CD8-positive, alpha-beta memory T cell (primary cell): ENCODE data around the gene ERGIC1. TPM values are rescaled to one million over a fixed set of nuclear protein-coding genes. Genes with fewer than 3 reads are reported as not detected.

Experiments
- CTCF ChIA-PET: fragments of 350-600 bp; sonication (Branson Sonifier 250); formaldehyde crosslinking; loops from one replicate; lab custom pipeline; 2021; ENCODE audit warnings: antibody characterized with exemption; lab: Charles Lee
- POLR2A ChIA-PET: fragments of 350-600 bp; sonication (Branson Sonifier 250); formaldehyde crosslinking; loops from one replicate; lab custom pipeline; 2021; ENCODE audit warnings: antibody characterized with exemption; lab: Charles Lee
- DNase-seq, 5 donors: peaks; one replicate each; pipeline versions ENCODE4 v3.0.0 to v3.0.0-alpha.2; 2020 to 2022; ENCODE audit warnings: mixed read lengths in 1 of 5
- H3K27ac ChIP-seq: one replicate; pipeline ENCODE4 v1.7.0; 2013; ENCODE audit warnings: low read depth, mild to moderate bottlenecking, low read length, moderate library complexity
- H3K27me3 ChIP-seq: 2 replicates; pipeline ENCODE4 v1.7.0; 2013; ENCODE audit warnings: low read length, mild to moderate bottlenecking; ENCODE audit not compliant: insufficient read depth, poor library complexity, severe bottlenecking
- H3K36me3 ChIP-seq: 2 replicates; pipeline ENCODE4 v1.7.0; 2013; ENCODE audit warnings: mild to moderate bottlenecking, low read length, moderate library complexity; ENCODE audit not compliant: insufficient read depth
- H3K4me1 ChIP-seq: 2 replicates; pipeline ENCODE4 v1.7.0; 2013; ENCODE audit warnings: mild to moderate bottlenecking, low read length, moderate library complexity; ENCODE audit not compliant: insufficient read depth
- H3K4me3 ChIP-seq: 2 replicates; pipeline ENCODE4 v1.7.0; 2013; ENCODE audit warnings: mild to moderate bottlenecking, low read length
- H3K9me3 ChIP-seq: 2 replicates; pipeline ENCODE4 v1.7.0; 2013; ENCODE audit warnings: mild to moderate bottlenecking, low read length
- H3K27ac Mint-ChIP-seq, 8 donors: one replicate each; pipeline ENCODE4 v1.8.0; 2020 to 2021; ENCODE audit warnings: mixed read lengths in 8 of 8, mild to moderate bottlenecking in 6 of 8, inconsistent platforms in 3 of 8, moderate library complexity in 3 of 8
- H3K27me3 Mint-ChIP-seq, 2 donors: one replicate each; pipeline ENCODE4 v1.8.0; 2020 to 2021; ENCODE audit warnings: mixed read lengths in 2 of 2, mild to moderate bottlenecking in 1 of 2, moderate library complexity in 1 of 2
- H3K36me3 Mint-ChIP-seq, 3 donors: one replicate each; pipeline ENCODE4 v1.8.0; 2020 to 2021; ENCODE audit warnings: mixed read lengths in 3 of 3, inconsistent platforms in 1 of 3, mild to moderate bottlenecking in 1 of 3
- H3K4me1 Mint-ChIP-seq, 3 donors: one replicate each; pipeline ENCODE4 v1.8.0; 2020 to 2021; ENCODE audit warnings: mixed read lengths in 3 of 3, inconsistent platforms in 1 of 3, mild to moderate bottlenecking in 1 of 3
- H3K4me3 Mint-ChIP-seq, 7 donors: one replicate each; pipeline ENCODE4 v1.8.0; 2020 to 2021; ENCODE audit warnings: mixed read lengths in 7 of 7, mild to moderate bottlenecking in 6 of 7, moderate library complexity in 4 of 7, inconsistent platforms in 2 of 7
- H3K9me3 Mint-ChIP-seq, 5 donors: one replicate each; pipeline ENCODE4 v1.8.0; 2020 to 2022; ENCODE audit warnings: mixed read lengths in 5 of 5, mild to moderate bottlenecking in 3 of 5, moderate library complexity in 2 of 5, inconsistent platforms in 1 of 5
- polyA plus RNA-seq: library from polyadenylated mRNA; unstranded; fragments of 300-500 nt; fragmentation: Illumina TruSeq; gene quantifications from one replicate; pipeline ENCODE4 v1.2.3, GENCODE V29; 2021
- total RNA-seq, 2 experiments: library from RNA; stranded (reverse); gene quantifications; one replicate each; pipeline ENCODE4 v1.2.3, GENCODE V29; 2021

ERGIC1 gene
- total and polyA plus RNA-seq, 3 experiments from 2014 or later = 25.9 to 39.9 (median 39.7) TPM

DNA sequence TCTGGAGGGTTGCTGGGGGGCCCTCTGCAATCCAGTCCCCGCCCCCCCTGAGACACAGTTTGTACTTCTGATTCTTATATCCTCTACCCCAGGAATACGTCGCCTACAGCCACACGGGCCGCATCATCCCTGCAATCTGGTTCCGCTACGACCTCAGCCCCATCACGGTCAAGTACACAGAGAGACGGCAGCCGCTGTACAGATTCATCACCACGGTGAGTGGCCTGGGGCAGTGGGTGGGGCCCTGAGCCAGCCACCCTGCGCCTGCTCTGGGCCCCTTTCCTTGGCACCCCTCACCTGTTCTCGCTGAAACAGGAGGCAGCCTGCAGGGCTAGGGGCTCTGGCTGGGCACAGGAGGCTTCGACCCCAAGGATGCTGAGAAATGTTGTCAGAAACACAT is 101.0 kb downstream of the ERGIC1 start:
- H3K36me3 Mint-ChIP-seq = peaks cover 0 to 45% (median 12%) of the 10 kb centered on the region in 3 donors
- H3K27me3 ChIP-seq = no peaks in the 10 kb centered on the region
- peaks cover 13% of the 10 kb centered on the region for H3K36me3 ChIP-seq
- no peak overlapping the region for H3K4me3 ChIP-seq
- H3K4me3 Mint-ChIP-seq = no peak overlapping the region
- H3K27ac ChIP-seq = no peak overlapping the region
- no peaks in the 10 kb centered on the region for H3K27me3 Mint-ChIP-seq
- ChIA-PET POLR2A (no interaction called here), CTCF (interaction anchor here (2.5 to 13.6 kb wide), 3 partner anchors 164 to 223 kb away, joined by 14 to 270 read pairs (median 56); partner anchors contain the start of gene DUSP1)
- no peaks in the 10 kb centered on the region for H3K9me3 Mint-ChIP-seq
- no peaks in the 10 kb centered on the region for H3K9me3 ChIP-seq
- peaks cover 6 to 7% (median 7%) of the 10 kb centered on the region in 3 donors for H3K4me1 Mint-ChIP-seq
- no peaks in the 10 kb centered on the region for H3K4me1 ChIP-seq
- no peak for DNase-seq
- no peak overlapping the region for H3K27ac Mint-ChIP-seq

DNA sequence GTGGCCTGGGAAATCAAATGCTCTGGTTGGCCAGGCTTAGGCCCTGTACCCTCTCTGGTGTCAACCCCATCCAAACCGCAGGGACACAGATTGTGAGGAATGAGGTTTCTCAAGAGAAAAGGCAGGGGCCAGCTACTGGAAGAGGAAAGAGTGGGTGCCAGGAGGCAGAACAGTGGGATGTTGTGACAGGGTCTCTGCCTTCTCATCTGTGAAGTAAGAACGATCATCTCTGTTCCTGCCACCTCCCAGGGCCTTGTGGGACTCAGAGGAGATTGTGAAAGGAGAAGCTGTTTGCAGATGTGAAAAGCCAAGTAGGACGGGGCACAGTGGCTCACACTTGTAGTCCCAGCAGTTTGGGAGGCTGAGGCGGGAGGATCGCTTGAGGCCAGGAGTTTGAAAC is 102.3 kb downstream of the ERGIC1 start:
- no peak for DNase-seq
- peak overlapping the region in 2 of 8 donors; percentile 23 to 40 for H3K27ac Mint-ChIP-seq
- peaks cover 6 to 7% (median 7%) of the 10 kb centered on the region in 3 donors for H3K4me1 Mint-ChIP-seq
- H3K4me3 Mint-ChIP-seq = no peak overlapping the region
- POLR2A ChIA-PET = no interaction called here
- Histone ChIP-seq H3K4me3 (no peak overlapping the region), H3K27ac (no peak overlapping the region), H3K27me3 (no peaks in the 10 kb centered on the region), H3K36me3 (peaks cover 13% of the 10 kb centered on the region), H3K4me1 (no peaks in the 10 kb centered on the region), H3K9me3 (no peaks in the 10 kb centered on the region)
- no peaks in the 10 kb centered on the region for H3K27me3 Mint-ChIP-seq
- peaks cover 0 to 55% (median 12%) of the 10 kb centered on the region in 3 donors for H3K36me3 Mint-ChIP-seq
- CTCF ChIA-PET = interaction anchor here (2.5 to 13.6 kb wide), 3 partner anchors 166 to 224 kb away, joined by 14 to 270 read pairs (median 56); partner anchors contain the start of gene DUSP1
- no peaks in the 10 kb centered on the region for H3K9me3 Mint-ChIP-seq

DNA sequence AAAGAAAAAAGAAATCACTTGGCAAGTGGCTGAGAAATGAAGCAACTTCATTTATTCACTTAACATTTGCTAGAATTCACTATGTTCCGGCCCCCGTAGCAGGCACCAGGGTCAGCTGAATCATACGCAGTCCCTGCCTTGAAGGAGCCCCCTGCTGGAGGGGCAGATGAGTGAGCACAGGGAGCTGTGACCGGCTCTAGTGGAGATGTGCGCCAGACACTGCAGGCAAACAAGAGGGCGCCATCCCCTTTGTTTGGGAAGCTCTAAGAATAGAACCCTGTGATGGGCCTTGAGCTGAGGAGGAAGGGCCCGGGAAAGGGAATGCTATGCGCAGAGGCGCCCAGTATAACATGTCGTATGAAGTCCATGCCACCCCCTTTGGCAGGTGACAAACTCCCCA is 105.0 kb downstream of the ERGIC1 start:
- no peak overlapping the region for H3K4me3 ChIP-seq
- no peaks in the 10 kb centered on the region for H3K9me3 ChIP-seq
- no peak overlapping the region for H3K27ac Mint-ChIP-seq
- H3K36me3 Mint-ChIP-seq = peaks cover 0 to 63% (median 9%) of the 10 kb centered on the region in 3 donors
- CTCF ChIA-PET = interaction anchor here (5.3 kb wide), 1 partner anchor 225 kb away, joined by 36 read pairs; no protein-coding TSS in a partner anchor
- no peaks in the 10 kb centered on the region for H3K4me1 Mint-ChIP-seq
- POLR2A ChIA-PET = no interaction called here
- H3K27me3 ChIP-seq = no peaks in the 10 kb centered on the region
- no peaks in the 10 kb centered on the region for H3K9me3 Mint-ChIP-seq
- peaks cover 0 to 1% of the 10 kb centered on the region in 2 donors for H3K27me3 Mint-ChIP-seq
- DNase-seq = no peak
- no peak overlapping the region for H3K4me3 Mint-ChIP-seq
- peaks cover 13% of the 10 kb centered on the region for H3K36me3 ChIP-seq
- H3K4me1 ChIP-seq = no peaks in the 10 kb centered on the region
- no peak overlapping the region for H3K27ac ChIP-seq

DNA sequence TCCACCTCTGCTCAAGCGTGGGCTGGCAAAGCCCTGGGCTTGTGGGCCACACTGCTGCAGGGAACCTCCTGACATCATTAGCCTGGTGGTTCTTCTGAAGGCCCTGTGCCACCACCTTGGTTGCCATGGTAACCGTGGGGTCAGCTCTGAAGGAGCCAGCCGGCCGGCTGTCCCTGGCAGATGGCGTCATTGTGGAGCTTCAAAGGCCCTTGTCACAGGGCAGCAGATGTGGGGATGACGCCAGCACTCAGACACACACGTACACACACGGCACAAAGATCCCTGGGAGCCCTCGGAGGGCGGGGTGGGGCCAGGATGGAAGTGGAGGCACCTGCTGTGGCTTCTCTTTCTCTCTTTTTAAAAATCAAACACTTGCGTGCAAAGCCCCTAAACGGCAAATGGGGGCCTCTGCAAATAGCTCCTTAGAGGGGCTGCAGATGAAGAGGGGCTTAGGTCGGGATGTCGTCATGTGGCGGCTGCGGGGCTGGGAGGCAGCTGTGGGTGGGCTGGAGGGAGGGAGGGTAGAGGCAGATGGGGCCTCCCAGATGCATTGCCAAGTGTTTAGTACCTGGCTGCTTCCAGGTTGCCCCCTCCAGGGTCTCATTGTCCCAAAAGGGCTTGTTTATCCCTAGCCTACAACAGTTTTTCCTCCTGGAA is 105.7 kb downstream of the ERGIC1 start:
- H3K36me3 ChIP-seq = peaks cover 13% of the 10 kb centered on the region
- H3K27me3 Mint-ChIP-seq = peaks cover 0 to 1% of the 10 kb centered on the region in 2 donors
- no peaks in the 10 kb centered on the region for H3K4me1 Mint-ChIP-seq

DNA sequence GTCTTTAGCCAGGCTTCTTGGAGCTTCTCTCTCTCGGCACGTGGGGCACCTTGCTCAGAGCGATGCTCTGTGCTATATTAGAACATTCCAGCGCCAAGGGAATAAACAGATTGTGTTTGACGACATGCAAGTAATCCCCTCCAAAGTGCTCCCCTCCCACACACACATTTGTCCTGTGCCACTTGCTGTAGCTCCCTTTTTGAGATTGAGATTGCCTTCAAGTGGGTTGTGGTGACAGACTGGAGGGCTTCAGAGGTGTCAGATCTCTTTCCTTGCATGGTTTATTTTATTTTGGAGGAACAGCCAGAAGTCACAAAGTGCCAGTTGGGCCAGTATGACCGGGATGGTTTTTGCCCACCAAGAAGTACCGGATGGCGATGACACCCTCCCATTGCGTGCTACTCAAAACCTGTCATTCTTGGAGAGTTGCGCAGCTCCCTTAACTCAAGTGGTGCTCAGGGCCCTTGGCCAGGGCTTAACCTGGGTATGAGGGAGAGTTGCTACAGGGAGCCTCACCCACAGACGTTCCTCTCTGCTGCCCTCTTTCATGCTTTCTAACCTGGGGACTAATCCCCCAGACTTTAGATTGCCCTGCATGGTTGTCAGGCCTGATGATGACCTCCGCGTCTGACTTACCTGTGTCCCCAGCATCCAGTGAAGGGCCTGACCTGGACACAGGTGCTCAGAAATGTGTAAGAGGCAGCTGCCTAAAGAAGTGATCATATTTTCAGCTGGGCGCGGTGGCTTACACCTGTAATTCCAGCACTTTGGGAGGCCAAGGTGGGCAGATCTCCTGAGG is 106.4 kb downstream of the ERGIC1 start:
- Histone ChIP-seq H3K4me1 (no peaks in the 10 kb centered on the region), H3K27ac (no peak overlapping the region), H3K27me3 (no peaks in the 10 kb centered on the region), H3K36me3 (peaks cover 11% of the 10 kb centered on the region), H3K9me3 (no peaks in the 10 kb centered on the region), H3K4me3 (no peak overlapping the region)
- no peak for DNase-seq
- Mint-ChIP-seq H3K9me3 (no peaks in the 10 kb centered on the region), H3K27me3 (peaks cover 0 to 1% of the 10 kb centered on the region in 2 donors), H3K4me3 (peak overlapping the region in 1 of 7 donors; percentile 18), H3K36me3 (peaks cover 0 to 66% (median 12%) of the 10 kb centered on the region in 3 donors), H3K4me1 (no peaks in the 10 kb centered on the region), H3K27ac (peak overlapping the region in 1 of 8 donors; percentile 36)
- CTCF ChIA-PET = interaction anchor here (0.7 to 5.3 kb wide), 3 partner anchors 12 to 227 kb away, joined by 3 to 36 read pairs (median 3); no protein-coding TSS in a partner anchor
- POLR2A ChIA-PET = no interaction called here

More for the DNA sequence above, 105.7 kb downstream of the ERGIC1 start:
- H3K4me3 Mint-ChIP-seq = no peak overlapping the region
- POLR2A ChIA-PET = no interaction called here
- no peaks in the 10 kb centered on the region for H3K9me3 Mint-ChIP-seq
- Histone ChIP-seq H3K4me3 (no peak overlapping the region), H3K27ac (no peak overlapping the region), H3K4me1 (no peaks in the 10 kb centered on the region), H3K27me3 (no peaks in the 10 kb centered on the region), H3K9me3 (no peaks in the 10 kb centered on the region)
- no peak overlapping the region for H3K27ac Mint-ChIP-seq
- CTCF ChIA-PET = interaction anchor here (1.1 to 5.3 kb wide), 2 partner anchors 11 to 226 kb away, joined by 3 to 36 read pairs; no protein-coding TSS in a partner anchor
- H3K36me3 Mint-ChIP-seq = peaks cover 0 to 62% (median 10%) of the 10 kb centered on the region in 3 donors
- DNase-seq = no peak

DNA sequence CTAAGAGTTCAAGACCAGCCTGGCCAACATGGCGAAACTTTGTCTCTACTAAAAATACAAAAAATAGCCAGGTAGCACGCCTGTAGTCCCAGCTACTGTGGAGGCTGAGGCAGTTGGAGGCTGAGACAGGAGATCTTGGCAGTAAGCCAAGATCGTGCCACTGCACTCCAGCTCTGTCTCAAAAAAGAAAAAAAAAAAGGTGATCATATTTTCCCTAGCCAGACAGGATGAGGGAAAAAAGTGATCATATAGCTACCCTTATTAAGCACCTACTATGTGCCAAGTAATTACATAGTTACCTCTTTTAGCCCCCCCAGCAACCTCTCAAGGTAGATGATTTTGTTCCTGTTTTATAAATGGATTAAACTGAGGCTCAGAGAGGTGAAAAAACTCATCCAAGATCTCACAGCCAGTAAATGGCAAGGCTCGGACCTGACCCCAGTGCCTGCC is 107.0 kb downstream of the ERGIC1 start:
- no peaks in the 10 kb centered on the region for H3K4me1 Mint-ChIP-seq
- no peak overlapping the region for H3K4me3 ChIP-seq
- no peaks in the 10 kb centered on the region for H3K4me1 ChIP-seq
- H3K9me3 Mint-ChIP-seq = no peaks in the 10 kb centered on the region
- H3K36me3 ChIP-seq = peaks cover 5% of the 10 kb centered on the region
- DNase-seq = no peak
- H3K4me3 Mint-ChIP-seq = no peak overlapping the region
- H3K27me3 Mint-ChIP-seq = peaks cover 0 to 1% of the 10 kb centered on the region in 2 donors
- H3K27ac ChIP-seq = no peak overlapping the region
- no peaks in the 10 kb centered on the region for H3K27me3 ChIP-seq
- peaks cover 0 to 65% (median 10%) of the 10 kb centered on the region in 3 donors for H3K36me3 Mint-ChIP-seq
- no peaks in the 10 kb centered on the region for H3K9me3 ChIP-seq
- POLR2A ChIA-PET = no interaction called here
- CTCF ChIA-PET = interaction anchor here (0.7 to 5.3 kb wide), 2 partner anchors 171 to 227 kb away, joined by 3 to 36 read pairs; no protein-coding TSS in a partner anchor
- no peak overlapping the region for H3K27ac Mint-ChIP-seq

DNA sequence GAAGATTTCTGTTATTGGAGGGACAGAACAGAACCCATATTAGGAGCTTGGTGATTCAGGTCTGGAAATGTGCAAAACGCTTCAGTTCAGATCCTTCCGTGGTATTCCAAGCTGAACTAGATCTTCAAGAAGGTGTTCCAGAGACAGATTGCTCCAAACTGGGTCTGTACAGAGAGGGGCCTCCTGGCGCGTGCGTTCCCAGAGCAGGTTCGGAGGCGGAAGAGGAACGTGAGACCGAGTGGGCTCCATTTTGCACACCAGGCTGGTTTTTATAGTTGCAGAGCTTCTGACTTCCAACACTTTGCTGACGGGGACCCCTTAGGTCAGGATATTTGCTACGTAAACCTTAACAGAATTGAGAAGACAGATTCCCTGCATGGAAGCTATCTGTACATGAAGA is 108.5 kb downstream of the ERGIC1 start:
- Histone ChIP-seq H3K36me3 (no peaks in the 10 kb centered on the region), H3K4me3 (no peak overlapping the region), H3K27me3 (no peaks in the 10 kb centered on the region), H3K27ac (no peak overlapping the region), H3K4me1 (no peaks in the 10 kb centered on the region), H3K9me3 (no peaks in the 10 kb centered on the region)
- Mint-ChIP-seq H3K9me3 (no peaks in the 10 kb centered on the region), H3K27ac (peak overlapping the region in 1 of 8 donors; percentile 34), H3K27me3 (peaks cover 0 to 3% of the 10 kb centered on the region in 2 donors), H3K4me1 (no peaks in the 10 kb centered on the region), H3K4me3 (no peak overlapping the region), H3K36me3 (peaks cover 0 to 65% (median 6%) of the 10 kb centered on the region in 3 donors)
- DNase-seq = no peak
- POLR2A ChIA-PET = no interaction called here
- CTCF ChIA-PET = interaction anchor here (1.1 to 5.3 kb wide), 4 partner anchors 10 to 229 kb away, joined by 4 to 36 read pairs (median 6); no protein-coding TSS in a partner anchor
